ENCODE measurements around the gene RASSF7.

Gene RASSF7

GRCh38 chr11:555227-555779, 5.5 kb upstream of the RASSF7 start:
- H3K9me3 ChIP-seq (ENCODE audit: low read length): no peaks in the 10 kb centered on the region
- TF ChIP-seq CTCF (IDR thresholded peaks at IDR 0.05; ENCODE audit: low read length) (no peak), EZH2 (IDR thresholded peaks at IDR 0.05; ENCODE audit: borderline replicate concordance, low read length) (no peak)
- H3F3A ChIP-seq (ENCODE audit: insufficient read depth, low read length): no peaks in the 10 kb centered on the region
- peak overlapping the region; percentile 47 for H3K4me3 ChIP-seq (ENCODE audit: low read depth, low read length, poor library complexity, severe bottlenecking)
- H3K27ac ChIP-seq (ENCODE audit: low read depth, low read length, poor library complexity, severe bottlenecking): no peak overlapping the region
- H4K20me1 ChIP-seq (ENCODE audit: insufficient read depth, low read length): no peaks in the 10 kb centered on the region
- no peak overlapping the region for H3K9ac ChIP-seq (ENCODE audit: low read length)
- peaks cover 7% of the 10 kb centered on the region for H3K27me3 ChIP-seq (ENCODE audit: insufficient read depth, low read length)
- H2AFZ ChIP-seq (ENCODE audit: low read length): no peak overlapping the region
- H3K4me1 ChIP-seq (ENCODE audit: insufficient read depth, low read length, severe bottlenecking): peaks cover 25% of the 10 kb centered on the region
- no peaks in the 10 kb centered on the region for H3K79me2 ChIP-seq (ENCODE audit: insufficient read depth, low read length)
- H3K36me3 ChIP-seq (ENCODE audit: insufficient read depth, low read length): no peaks in the 10 kb centered on the region
- no peaks in the 10 kb centered on the region for H3K9me2 ChIP-seq (ENCODE audit: low read depth, low read length)
- H3K4me2 ChIP-seq (ENCODE audit: low read length): peak overlapping the region; percentile 64

- H2AFZ ChIP-seq (ENCODE audit: low read length): no peak overlapping the region
- TF ChIP-seq CTCF (IDR thresholded peaks at IDR 0.05; ENCODE audit: low read length) (no peak), EZH2 (IDR thresholded peaks at IDR 0.05; ENCODE audit: borderline replicate concordance, low read length) (no peak)
- peaks cover 7% of the 10 kb centered on the region for H3K27me3 ChIP-seq (ENCODE audit: insufficient read depth, low read length)
- no peaks in the 10 kb centered on the region for H3K36me3 ChIP-seq (ENCODE audit: insufficient read depth, low read length)
- H3F3A ChIP-seq (ENCODE audit: insufficient read depth, low read length): no peaks in the 10 kb centered on the region
- peaks cover 26% of the 10 kb centered on the region for H3K4me1 ChIP-seq (ENCODE audit: insufficient read depth, low read length, severe bottlenecking)
- peak overlapping the region; percentile 64 for H3K4me2 ChIP-seq (ENCODE audit: low read length)
- no peaks in the 10 kb centered on the region for H4K20me1 ChIP-seq (ENCODE audit: insufficient read depth, low read length)
- H3K9me3 ChIP-seq (ENCODE audit: low read length): no peaks in the 10 kb centered on the region
- H3K79me2 ChIP-seq (ENCODE audit: insufficient read depth, low read length): no peaks in the 10 kb centered on the region
- H3K4me3 ChIP-seq (ENCODE audit: low read depth, low read length, poor library complexity, severe bottlenecking): peak overlapping the region; percentile 47
- H3K9ac ChIP-seq (ENCODE audit: low read length): no peak overlapping the region
- no peak overlapping the region for H3K27ac ChIP-seq (ENCODE audit: low read depth, low read length, poor library complexity, severe bottlenecking)
- H3K9me2 ChIP-seq (ENCODE audit: low read depth, low read length): no peaks in the 10 kb centered on the region
Observed at GRCh38 chr11:555780-556661, 4.7 kb upstream of the RASSF7 start.

- H3K27me3 ChIP-seq (ENCODE audit: insufficient read depth, low read length): peaks cover 7% of the 10 kb centered on the region
Observed at GRCh38 chr11:556662-557256, 4.0 kb upstream of the RASSF7 start.

More at GRCh38 chr11:556662-557256, 4.0 kb upstream of the RASSF7 start:
- Histone ChIP-seq H3K9me2 (ENCODE audit: low read depth, low read length) (no peaks in the 10 kb centered on the region), H3K9me3 (ENCODE audit: low read length) (no peaks in the 10 kb centered on the region), H4K20me1 (ENCODE audit: insufficient read depth, low read length) (no peaks in the 10 kb centered on the region), H3K27ac (ENCODE audit: low read depth, low read length, poor library complexity, severe bottlenecking) (no peak overlapping the region), H3K4me2 (ENCODE audit: low read length) (no peak overlapping the region), H2AFZ (ENCODE audit: low read length) (no peak overlapping the region), H3K9ac (ENCODE audit: low read length) (no peak overlapping the region), H3K4me3 (ENCODE audit: low read depth, low read length, poor library complexity, severe bottlenecking) (no peak overlapping the region), H3K36me3 (ENCODE audit: insufficient read depth, low read length) (no peaks in the 10 kb centered on the region), H3F3A (ENCODE audit: insufficient read depth, low read length) (no peaks in the 10 kb centered on the region), H3K79me2 (ENCODE audit: insufficient read depth, low read length) (no peaks in the 10 kb centered on the region), H3K4me1 (ENCODE audit: insufficient read depth, low read length, severe bottlenecking) (peaks cover 30% of the 10 kb centered on the region)
- no peak for TF ChIP-seq CTCF (IDR thresholded peaks at IDR 0.05; ENCODE audit: low read length)
- no peak for TF ChIP-seq EZH2 (IDR thresholded peaks at IDR 0.05; ENCODE audit: borderline replicate concordance, low read length)
